GM23338 (cell line): ENCODE results near the gene RINT1. TPM values are rescaled to one million over a fixed set of nuclear protein-coding genes. Genes with fewer than 3 reads are reported as not detected.

Experiments used
- ATAC-seq: fragments of 200-7000 bp; cut with Tn5 transposase; 3 replicates; pipeline ENCODE4 v1.9.1; 2020
- DNase-seq: peaks from one replicate; pipeline ENCODE4 v3.0.0-alpha.2; 2015; ENCODE audit warnings: low spot score
- H2AFZ ChIP-seq: fragments of 200-600 bp; sonication (generic); 2 replicates; pipeline ENCODE4 v1.8.0; 2016; ENCODE audit warnings: antibody characterized with exemption, mild to moderate bottlenecking, moderate library complexity
- H3F3A ChIP-seq: fragments of 200-600 bp; sonication (generic); replicated peaks from 2 replicates; pipeline ENCODE4 v1.8.0; 2017; ENCODE audit warnings: antibody characterized with exemption, mixed run types, low read depth
- H3K27ac ChIP-seq: fragments of 200-600 bp; sonication (generic); 2 replicates; pipeline ENCODE4 v1.6.1; 2016; ENCODE audit warnings: low read depth
- H3K27me3 ChIP-seq: fragments of 200-600 bp; sonication (generic); 2 replicates; pipeline ENCODE4 v1.8.0; 2016; ENCODE audit warnings: mild to moderate bottlenecking, mixed run types, moderate library complexity; ENCODE audit not compliant: insufficient read depth
- H3K36me3 ChIP-seq: fragments of 200-600 bp; sonication (generic); 2 replicates; pipeline ENCODE4 v1.8.0; 2016; ENCODE audit warnings: mild to moderate bottlenecking; ENCODE audit not compliant: insufficient read depth
- H3K4me1 ChIP-seq: fragments of 200-600 bp; sonication (generic); 2 replicates; pipeline ENCODE4 v1.8.0; 2016; ENCODE audit warnings: mild to moderate bottlenecking, moderate library complexity; ENCODE audit not compliant: insufficient read depth
- H3K4me2 ChIP-seq: fragments of 200-600 bp; sonication (generic); 2 replicates; pipeline ENCODE4 v1.7.1; 2017; ENCODE audit warnings: mixed run types
- H3K4me3 ChIP-seq: fragments of 200-600 bp; sonication (generic); 2 replicates; pipeline ENCODE4 v1.6.1; 2016; ENCODE audit warnings: mixed run types
- H3K79me2 ChIP-seq: fragments of 200-600 bp; sonication (generic); replicated peaks from 2 replicates; pipeline ENCODE4 v1.8.0; 2017; ENCODE audit warnings: mild to moderate bottlenecking; ENCODE audit not compliant: insufficient read depth
- H3K9me2 ChIP-seq: fragments of 200-600 bp; sonication (generic); 2 replicates; pipeline ENCODE4 v1.8.0; 2017; ENCODE audit not compliant: insufficient read depth
- H4K20me1 ChIP-seq: fragments of 200-600 bp; sonication (generic); replicated peaks from 2 replicates; pipeline ENCODE4 v1.8.0; 2017; ENCODE audit warnings: mild to moderate bottlenecking; ENCODE audit not compliant: insufficient read depth
- H3K27ac Mint-ChIP-seq: 2 replicates; pipeline ENCODE4 v1.8.0; 2020; ENCODE audit warnings: inconsistent platforms, mild to moderate bottlenecking, moderate library complexity, mixed read lengths
- H3K27me3 Mint-ChIP-seq: 3 replicates; pipeline ENCODE4 v1.8.0; 2022; ENCODE audit warnings: low read depth, mild to moderate bottlenecking, moderate library complexity, mixed read lengths, inconsistent platforms; ENCODE audit not compliant: insufficient read depth, poor library complexity
- H3K36me3 Mint-ChIP-seq: 3 replicates; pipeline ENCODE4 v1.8.0; 2021; ENCODE audit warnings: low read depth, mild to moderate bottlenecking, inconsistent platforms, moderate library complexity, mixed read lengths
- H3K4me1 Mint-ChIP-seq: 3 replicates; pipeline ENCODE4 v1.8.0; 2020; ENCODE audit warnings: mild to moderate bottlenecking, inconsistent platforms, mixed read lengths
- H3K4me3 Mint-ChIP-seq: 3 replicates; pipeline ENCODE4 v1.8.0; 2021; ENCODE audit warnings: moderate library complexity, mild to moderate bottlenecking, inconsistent platforms, mixed read lengths
- H3K9me3 Mint-ChIP-seq: 3 replicates; pipeline ENCODE4 v1.8.0; 2020; ENCODE audit warnings: moderate library complexity, mild to moderate bottlenecking, inconsistent platforms, mixed read lengths
- CREB1 ChIP-seq: fragments of 250-450 bp; sonication (Bioruptor Pico); IDR thresholded peaks from 2 replicates; pipeline ENCODE4 v1.5.0; 2020; ENCODE audit warnings: low read depth, mild to moderate bottlenecking, moderate library complexity
- CTCF ChIP-seq, 2 experiments: fragments of 200-600 bp in 1 of 2; sonication (generic) in 1 of 2; conservative IDR thresholded peaks; 2 replicates each; pipeline versions ENCODE4 v1.5.1 to v1.6.1; 2016 to 2017; ENCODE audit warnings: antibody characterized with exemption in 2 of 2, low read depth in 2 of 2, mild to moderate bottlenecking in 2 of 2, moderate library complexity in 1 of 2
- ETS1 ChIP-seq: IDR thresholded peaks from 2 replicates; pipeline ENCODE4 v1.6.1; 2016; ENCODE audit warnings: antibody characterized with exemption
- EZH2 ChIP-seq: fragments of 200-600 bp; sonication (generic); IDR thresholded peaks from one replicate; pipeline ENCODE4 v1.8.0; 2017; ENCODE audit warnings: antibody characterized with exemption, mild to moderate bottlenecking, low read depth; ENCODE audit not compliant: unreplicated experiment
- EZH2phosphoT487 ChIP-seq: fragments of 200-600 bp; sonication (generic); IDR thresholded peaks from one replicate; pipeline ENCODE4 v1.8.1; 2018; ENCODE audit warnings: antibody characterized with exemption; ENCODE audit not compliant: unreplicated experiment
- JUNB ChIP-seq: IDR thresholded peaks from one replicate; pipeline ENCODE4 v1.6.1; 2016; ENCODE audit warnings: antibody characterized with exemption; ENCODE audit not compliant: unreplicated experiment
- NANOG ChIP-seq: IDR thresholded peaks from 2 replicates; pipeline ENCODE4 v1.6.1; 2016; ENCODE audit warnings: antibody characterized with exemption, borderline replicate concordance
- POLR2AphosphoS5 ChIP-seq: IDR thresholded peaks from 2 replicates; pipeline ENCODE4 v1.6.1; 2016; ENCODE audit warnings: antibody characterized with exemption, low read depth
- REST ChIP-seq: IDR thresholded peaks from one replicate; pipeline ENCODE4 v1.6.1; 2018; ENCODE audit warnings: antibody characterized with exemption; ENCODE audit not compliant: unreplicated experiment
- STAT1 ChIP-seq: IDR thresholded peaks from one replicate; pipeline ENCODE4 v1.6.1; 2016; ENCODE audit warnings: antibody characterized with exemption; ENCODE audit not compliant: unreplicated experiment
- ZNF114 ChIP-seq: fragments of 250-450 bp; sonication (Bioruptor Pico); IDR thresholded peaks from 2 replicates; pipeline ENCODE4 v1.5.0; 2020; ENCODE audit warnings: mild to moderate bottlenecking, moderate library complexity
- ZNF331 ChIP-seq: fragments of 250-450 bp; sonication (Bioruptor Pico); IDR thresholded peaks from 2 replicates; pipeline ENCODE4 v1.5.0; 2020; ENCODE audit warnings: low read depth, mild to moderate bottlenecking, moderate library complexity
- polyA plus RNA-seq: library from polyadenylated mRNA; unstranded; fragments of >200 nt; fragmentation: Nextera tagmentation; extraction: Ambion mirVana; gene quantifications from 2 replicates; pipeline ENCODE4 v1.2.1, GENCODE V29; 2016
- total RNA-seq: library from RNA; depleted of rRNA; stranded (reverse); fragments of >200 nt; shearing (Covaris generic); gene quantifications from 2 replicates; pipeline ENCODE4 v1.2.3, GENCODE V29; 2014

Gene RINT1
- total and polyA plus RNA-seq, 2 experiments from 2014 or later: 18.5 to 31.2 TPM

DNA sequence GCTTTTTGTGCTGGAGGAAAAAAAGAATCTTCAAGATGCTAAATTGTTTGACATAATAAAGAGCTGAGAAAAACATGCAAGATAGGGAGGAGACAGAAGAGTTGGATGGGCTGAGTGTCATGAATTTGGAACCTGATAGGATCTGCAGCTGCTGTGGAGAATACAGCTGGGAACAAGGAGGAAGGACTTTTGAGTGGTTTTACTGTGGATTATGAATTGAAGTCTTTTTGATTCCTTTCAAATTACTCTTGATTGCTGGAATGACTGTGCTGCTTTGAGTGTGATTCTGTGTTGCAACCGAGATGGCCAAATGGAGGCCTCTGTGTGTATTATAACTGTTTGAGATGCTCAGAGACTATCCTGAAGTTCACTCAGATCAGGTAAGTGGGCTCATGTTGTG is 45.2 kb downstream of the RINT1 start (continued):
- TF ChIP-seq CTCF (conservative IDR thresholded peaks at IDR 0.05; ENCODE audit: low read depth in 2 of 2) (no peak), EZH2 (no peak), POLR2AphosphoS5 (no peak), REST (no peak), ETS1 (no peak)

DNA sequence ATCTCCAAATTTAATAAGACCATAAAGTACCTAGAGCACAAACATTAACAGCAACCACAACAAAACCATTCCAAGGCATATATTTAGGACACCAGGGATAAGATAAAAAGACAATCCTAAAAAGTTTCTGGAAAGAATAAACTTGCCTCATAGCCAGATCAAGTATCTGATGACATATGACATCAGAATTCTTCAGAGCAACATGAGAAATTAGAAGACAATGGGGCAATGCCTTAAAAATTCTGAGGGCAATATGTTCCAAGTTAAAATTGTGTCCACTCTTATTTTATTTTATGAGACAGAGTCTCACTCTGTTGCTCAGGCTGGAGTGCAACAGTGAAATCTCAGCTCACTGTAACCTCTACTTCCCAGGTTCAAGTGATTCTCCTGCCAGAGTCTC is 46.5 kb downstream of the RINT1 start:
- DNase-seq (no peak), ATAC-seq (no peak)
- Histone ChIP-seq H3K4me3 (no peak overlapping the region), H3K36me3 (no peaks in the 10 kb centered on the region), H3K9me2 (no peaks in the 10 kb centered on the region), H3K4me2 (no peak overlapping the region), H3F3A (no peaks in the 10 kb centered on the region), H3K27ac (no peak overlapping the region), H2AFZ (no peak overlapping the region), H3K79me2 (no peaks in the 10 kb centered on the region), H3K27me3 (no peaks in the 10 kb centered on the region), H4K20me1 (no peaks in the 10 kb centered on the region; the same call in 1 of the 2 replicates), H3K4me1 (no peaks in the 10 kb centered on the region; the same call in 1 of the 2 replicates)
- Mint-ChIP-seq H3K9me3 (peaks cover 6% of the 10 kb centered on the region; the same call in 2 of the 3 replicates), H3K4me3 (no peak overlapping the region), H3K36me3 (peaks cover 3% of the 10 kb centered on the region; the same call in 2 of the 3 replicates), H3K27me3 (peaks cover 11% of the 10 kb centered on the region), H3K4me1 (peaks cover 24% of the 10 kb centered on the region), H3K27ac (no peak overlapping the region)
- no peak for TF ChIP-seq JUNB
- no peak for TF ChIP-seq ZNF114 (CRISPR knock-in tag)
- TF ChIP-seq EZH2: no peak
- no peak for TF ChIP-seq NANOG
- no peak for TF ChIP-seq ZNF331 (CRISPR knock-in tag)
- TF ChIP-seq STAT1: no peak
- no peak for TF ChIP-seq EZH2phosphoT487
- TF ChIP-seq CTCF (conservative IDR thresholded peaks at IDR 0.05; ENCODE audit: low read depth in 2 of 2): no peak
- no peak for TF ChIP-seq ETS1
- TF ChIP-seq POLR2AphosphoS5: no peak
- no peak for TF ChIP-seq CREB1 (CRISPR knock-in tag)
- no peak for TF ChIP-seq REST
